DOHH2 (cell line): ENCODE data around the gene NDUFS7.

Experiments used
- H3F3A ChIP-seq: fragments of 200-600 bp; sonication (generic), shearing (Covaris generic); 2 replicates; pipeline ENCODE4 v1.6.0; 2016; ENCODE audit warnings: antibody characterized with exemption, mild to moderate bottlenecking; ENCODE audit not compliant: control insufficient read depth, insufficient read depth
- H3K27ac ChIP-seq: fragments of 200-600 bp; sonication (generic); 2 replicates; pipeline ENCODE4 v1.5.1; 2014; ENCODE audit warnings: low read depth, mild to moderate bottlenecking, low read length, moderate library complexity
- H3K27me3 ChIP-seq: fragments of 200-600 bp; sonication (generic); 2 replicates; pipeline ENCODE4 v1.6.1; 2014; ENCODE audit warnings: mild to moderate bottlenecking, low read length, mixed read lengths; ENCODE audit not compliant: control insufficient read depth
- H3K36me3 ChIP-seq: fragments of 200-600 bp; sonication (generic); 2 replicates; pipeline ENCODE4 v1.6.1; 2014; ENCODE audit warnings: mild to moderate bottlenecking, low read length, moderate library complexity, mixed read lengths; ENCODE audit not compliant: control insufficient read depth
- H3K4me1 ChIP-seq: fragments of 200-600 bp; sonication (generic); 2 replicates; pipeline ENCODE4 v1.6.1; 2014; ENCODE audit warnings: mild to moderate bottlenecking, low read length, mixed read lengths; ENCODE audit not compliant: control insufficient read depth
- H3K4me2 ChIP-seq: fragments of 200-600 bp; sonication (generic); 2 replicates; pipeline ENCODE4 v1.6.0; 2014; ENCODE audit warnings: mild to moderate bottlenecking, low read length, moderate library complexity
- H3K4me3 ChIP-seq: fragments of 200-600 bp; sonication (generic); 2 replicates; pipeline ENCODE4 v1.5.1; 2014; ENCODE audit warnings: mild to moderate bottlenecking, low read length, mixed read lengths
- H3K79me2 ChIP-seq: fragments of 200-600 bp; sonication (generic); 2 replicates; pipeline ENCODE4 v1.6.1; 2014; ENCODE audit warnings: mild to moderate bottlenecking, low read length, mixed read lengths; ENCODE audit not compliant: control insufficient read depth
- H3K9me2 ChIP-seq: fragments of 200-600 bp; sonication (generic); replicated peaks from 2 replicates; pipeline ENCODE4 v1.6.1; 2014; ENCODE audit warnings: mild to moderate bottlenecking, low read length, mixed read lengths; ENCODE audit not compliant: control insufficient read depth
- H3K9me3 ChIP-seq: fragments of 200-600 bp; sonication (generic); 2 replicates; pipeline ENCODE4 v1.6.1; 2014; ENCODE audit warnings: antibody characterized with exemption, low read length, mixed read lengths; ENCODE audit not compliant: control insufficient read depth, insufficient read depth
- H4K20me1 ChIP-seq: fragments of 200-600 bp; sonication (generic); 2 replicates; pipeline ENCODE4 v1.6.0; 2014; ENCODE audit warnings: low read depth, mild to moderate bottlenecking, antibody characterized with exemption, low read length, moderate library complexity; ENCODE audit not compliant: control insufficient read depth, insufficient read depth
- CTCF ChIP-seq: fragments of 200-600 bp; sonication (generic); IDR thresholded peaks from one replicate; pipeline ENCODE4 v1.5.1; 2014; ENCODE audit warnings: antibody characterized with exemption, mild to moderate bottlenecking, low read depth, low read length; ENCODE audit not compliant: poor library complexity, severe bottlenecking
- EZH2phosphoT487 ChIP-seq: fragments of 200-600 bp; sonication (generic); IDR thresholded peaks from 2 replicates; pipeline ENCODE4 v1.6.1; 2017; ENCODE audit warnings: borderline replicate concordance, mild to moderate bottlenecking, antibody characterized with exemption, low read length, moderate library complexity, mixed read lengths

Gene NDUFS7

DNA sequence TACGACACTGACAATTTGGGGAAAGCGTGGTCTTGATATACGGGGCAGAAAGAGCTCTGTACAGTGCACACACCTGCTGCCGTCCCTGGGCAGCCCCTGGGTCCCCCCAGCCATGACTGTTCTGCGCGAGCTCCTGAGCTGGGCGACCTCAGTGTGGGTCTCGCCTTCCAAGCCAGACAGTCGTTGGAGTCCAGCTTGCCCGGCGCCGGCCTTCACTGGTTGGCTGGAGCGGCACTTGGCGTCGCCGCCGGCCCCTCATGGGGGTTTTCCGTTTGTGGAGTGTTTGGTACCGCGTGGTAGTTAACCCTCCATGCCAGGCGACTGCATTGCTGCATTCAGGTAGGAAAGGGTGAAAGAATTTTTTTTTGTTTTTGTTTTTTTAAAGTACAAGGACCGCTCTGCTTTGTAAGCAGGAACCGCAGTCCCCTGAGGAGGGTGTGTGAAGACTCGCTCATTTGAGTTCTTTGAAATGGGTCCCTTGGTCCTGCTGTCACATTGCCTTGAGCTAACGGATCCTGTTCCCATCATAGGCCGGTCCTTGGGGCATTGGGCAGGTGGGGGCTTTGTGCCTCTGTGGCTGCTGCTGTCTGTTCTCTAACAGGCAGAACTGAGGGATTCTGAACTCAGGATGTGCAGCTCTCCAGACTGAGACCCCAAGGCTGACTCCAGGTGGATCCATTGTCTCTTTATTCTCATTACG lies 43.7 kb downstream of the NDUFS7 start:
- TF ChIP-seq EZH2phosphoT487 (no peak), CTCF (no peak)
- no peak overlapping the region for H3K4me2 ChIP-seq
- H3K36me3 ChIP-seq: peaks cover 89% of the 10 kb centered on the region
- no peaks in the 10 kb centered on the region for H3F3A ChIP-seq
- H4K20me1 ChIP-seq: no peaks in the 10 kb centered on the region; the same call in 1 of the 2 replicates
- H3K9me3 ChIP-seq: no peaks in the 10 kb centered on the region
- no peak overlapping the region for H3K4me3 ChIP-seq
- H3K9me2 ChIP-seq: no peaks in the 10 kb centered on the region
- no peak overlapping the region for H3K27ac ChIP-seq
- no peaks in the 10 kb centered on the region for H3K4me1 ChIP-seq
- H3K79me2 ChIP-seq: peaks cover 44% of the 10 kb centered on the region
- H3K27me3 ChIP-seq: no peaks in the 10 kb centered on the region

GRCh38 chr19:1428738-1429391 lies 45.2 kb downstream of the NDUFS7 start:
- Histone ChIP-seq H3K27ac (no peak overlapping the region), H3K4me2 (no peak overlapping the region), H3K9me2 (no peaks in the 10 kb centered on the region)

GRCh38 chr19:1429750-1430149 lies 46.0 kb downstream of the NDUFS7 start:
- Histone ChIP-seq H3K79me2 (peaks cover 25% of the 10 kb centered on the region), H3K9me3 (no peaks in the 10 kb centered on the region), H3K36me3 (peaks cover 89% of the 10 kb centered on the region), H3K4me1 (no peaks in the 10 kb centered on the region), H4K20me1 (no peaks in the 10 kb centered on the region; the same call in 1 of the 2 replicates), H3K27me3 (no peaks in the 10 kb centered on the region), H3F3A (no peaks in the 10 kb centered on the region), H3K9me2 (no peaks in the 10 kb centered on the region), H3K27ac (no peak overlapping the region), H3K4me2 (no peak overlapping the region), H3K4me3 (no peak overlapping the region)
- TF ChIP-seq CTCF: no peak
- no peak for TF ChIP-seq EZH2phosphoT487

More at GRCh38 chr19:1428738-1429391, 45.2 kb downstream of the NDUFS7 start:
- peaks cover 30% of the 10 kb centered on the region for H3K79me2 ChIP-seq
- H3K36me3 ChIP-seq: peaks cover 88% of the 10 kb centered on the region
- no peaks in the 10 kb centered on the region; the same call in 1 of the 2 replicates for H4K20me1 ChIP-seq
- H3K4me3 ChIP-seq: no peak overlapping the region
- H3K9me3 ChIP-seq: no peaks in the 10 kb centered on the region
- no peaks in the 10 kb centered on the region for H3F3A ChIP-seq
- H3K27me3 ChIP-seq: no peaks in the 10 kb centered on the region
- no peak for TF ChIP-seq CTCF
- TF ChIP-seq EZH2phosphoT487: no peak
- no peaks in the 10 kb centered on the region for H3K4me1 ChIP-seq
